Measurements from ENCODE around the gene ITGA6. TPM values are rescaled to one million over a fixed set of nuclear protein-coding genes. Genes with fewer than 3 reads are reported as not detected.
A peak's percentile ranks its signal among the peaks of the same experiment; 100 is the strongest.

Gene ITGA6
- total and polyA plus RNA-seq, 2 donors from 2014 or later = 32.8 to 89.1 TPM

DNA sequence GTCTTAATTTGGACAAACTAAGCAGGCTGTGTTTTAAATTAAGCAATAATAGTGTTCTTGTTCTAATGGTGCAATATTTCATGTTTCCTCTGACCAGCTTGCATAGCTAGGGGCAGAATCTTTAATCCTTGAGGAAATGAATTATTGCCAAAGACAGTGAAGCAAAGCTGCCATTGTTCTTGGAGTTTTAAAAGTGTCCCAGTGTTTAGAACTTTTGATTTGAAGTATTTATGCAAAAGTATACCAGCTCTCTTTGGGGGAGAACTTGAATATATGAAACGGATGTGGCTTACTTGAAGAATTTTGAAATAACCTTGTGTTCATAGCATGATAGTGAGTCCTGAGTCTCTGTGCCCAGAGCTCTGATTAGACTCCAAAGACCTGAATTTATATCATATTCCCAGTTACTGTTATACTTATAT lies 33.4 kb downstream of the ITGA6 start:
- intact Hi-C loops (cut with DNase I) = loop anchor here (5.0 kb wide), 1 partner anchor 288 kb away; no protein-coding TSS in a partner anchor
- DNase-seq (no peak), FAIRE-seq (no peak)
- Histone ChIP-seq H3K4me3 (ENCODE audit: low read length in 3 of 3) (no peak overlapping the region), H3K9ac (ENCODE audit: low read length in 3 of 3) (no peak overlapping the region), H3K36me3 (ENCODE audit: control insufficient read depth in 2 of 3, insufficient read depth in 3 of 3, low read length in 3 of 3) (no peaks in the 10 kb centered on the region), H3K9me3 (ENCODE audit: control insufficient read depth in 2 of 3, insufficient read depth in 1 of 3, low read length in 3 of 3) (no peaks in the 10 kb centered on the region), H3K4me1 (ENCODE audit: control insufficient read depth in 2 of 3, insufficient read depth in 2 of 3, low read depth in 1 of 3, low read length in 3 of 3) (peaks cover 0 to 42% (median 32%) of the 10 kb centered on the region in 3 donors), H3K27me3 (ENCODE audit: control insufficient read depth, insufficient read depth, low read length) (no peaks in the 10 kb centered on the region), H3K27ac (ENCODE audit: low read depth in 2 of 2, low read length in 2 of 2) (no peak overlapping the region)
- TF ChIP-seq, protein P1, sequence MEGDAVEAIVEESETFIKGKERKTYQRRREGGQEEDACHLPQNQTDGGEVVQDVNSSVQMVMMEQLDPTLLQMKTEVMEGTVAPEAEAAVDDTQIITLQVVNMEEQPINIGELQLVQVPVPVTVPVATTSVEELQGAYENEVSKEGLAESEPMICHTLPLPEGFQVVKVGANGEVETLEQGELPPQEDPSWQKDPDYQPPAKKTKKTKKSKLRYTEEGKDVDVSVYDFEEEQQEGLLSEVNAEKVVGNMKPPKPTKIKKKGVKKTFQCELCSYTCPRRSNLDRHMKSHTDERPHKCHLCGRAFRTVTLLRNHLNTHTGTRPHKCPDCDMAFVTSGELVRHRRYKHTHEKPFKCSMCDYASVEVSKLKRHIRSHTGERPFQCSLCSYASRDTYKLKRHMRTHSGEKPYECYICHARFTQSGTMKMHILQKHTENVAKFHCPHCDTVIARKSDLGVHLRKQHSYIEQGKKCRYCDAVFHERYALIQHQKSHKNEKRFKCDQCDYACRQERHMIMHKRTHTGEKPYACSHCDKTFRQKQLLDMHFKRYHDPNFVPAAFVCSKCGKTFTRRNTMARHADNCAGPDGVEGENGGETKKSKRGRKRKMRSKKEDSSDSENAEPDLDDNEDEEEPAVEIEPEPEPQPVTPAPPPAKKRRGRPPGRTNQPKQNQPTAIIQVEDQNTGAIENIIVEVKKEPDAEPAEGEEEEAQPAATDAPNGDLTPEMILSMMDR (IDR thresholded peaks at IDR 0.05; ENCODE audit: borderline replicate concordance, extremely low read depth, insufficient read depth) = no peak

DNA sequence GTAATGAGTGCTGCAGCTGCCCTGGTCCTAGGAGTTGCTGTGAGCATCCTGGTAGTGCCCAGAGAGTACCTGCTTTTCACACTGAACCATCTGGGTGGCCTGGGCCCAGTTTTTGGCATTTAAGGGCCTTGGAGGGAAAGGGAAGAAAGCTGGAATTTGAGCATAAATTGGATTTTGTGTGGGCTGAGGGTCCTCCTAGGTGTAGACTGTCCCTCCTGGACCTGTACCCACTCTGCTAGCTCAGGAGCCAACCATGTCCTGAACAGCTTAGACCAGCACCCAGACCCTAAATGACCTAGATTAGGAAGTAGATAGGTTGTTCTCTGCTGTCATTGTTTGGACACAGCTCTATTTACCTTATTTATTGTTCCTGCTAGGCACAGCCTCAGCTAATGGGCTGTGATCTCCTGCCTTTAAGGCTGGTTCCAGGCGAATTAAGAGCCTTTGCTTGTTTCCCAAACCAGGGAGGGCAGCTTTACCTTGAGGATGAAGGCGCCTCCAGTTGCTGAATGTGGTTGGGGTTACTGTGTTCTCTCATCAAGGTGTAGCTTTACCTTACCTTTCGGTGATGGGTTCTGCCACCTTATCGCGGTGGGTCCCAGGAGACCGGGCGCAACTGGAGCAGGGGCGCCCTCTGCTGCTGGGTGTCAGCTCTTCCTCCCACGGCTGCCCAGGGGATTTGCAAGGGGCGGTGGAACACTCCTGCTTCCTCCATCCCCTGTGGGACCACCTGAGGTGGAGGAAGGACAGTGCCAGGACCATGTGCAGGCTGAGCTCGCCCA lies 34.4 kb downstream of the ITGA6 start:
- H3K9ac ChIP-seq (ENCODE audit: low read length in 3 of 3) = peak overlapping the region in 1 of 3 donors; percentile 31
- no peak for FAIRE-seq

DNA sequence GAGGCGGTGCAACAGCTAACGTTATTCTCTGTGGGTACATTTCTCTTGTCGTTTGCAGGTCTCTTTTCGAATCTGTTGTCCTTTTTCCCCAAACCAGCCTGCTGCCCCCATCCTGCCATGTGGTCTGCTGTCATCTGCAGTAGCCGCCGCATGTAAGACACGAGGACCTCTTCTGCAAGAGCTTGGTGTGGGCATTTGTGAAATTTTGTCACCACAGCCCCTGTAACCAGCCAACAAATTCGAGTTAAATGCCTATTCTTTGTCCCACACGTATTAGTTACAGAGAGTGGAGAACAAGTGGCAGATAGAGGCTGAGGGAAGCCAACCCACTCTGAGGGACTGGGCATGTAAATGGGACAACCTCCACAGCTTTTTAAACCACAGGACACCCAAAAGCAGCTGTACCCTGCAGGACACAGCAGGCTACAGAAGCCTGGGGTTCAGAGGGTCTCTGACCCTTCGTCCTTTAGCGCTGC lies 35.0 kb downstream of the ITGA6 start:
- Histone ChIP-seq H3K9ac (ENCODE audit: low read length in 3 of 3) (no peak overlapping the region), H3K36me3 (ENCODE audit: control insufficient read depth in 2 of 3, insufficient read depth in 3 of 3, low read length in 3 of 3) (peaks cover 0 to 8% (median 5%) of the 10 kb centered on the region in 3 donors), H3K9me3 (ENCODE audit: control insufficient read depth in 2 of 3, insufficient read depth in 1 of 3, low read length in 3 of 3) (no peaks in the 10 kb centered on the region), H3K4me3 (ENCODE audit: low read length in 3 of 3) (peak overlapping the region in 1 of 3 donors; percentile 18), H3K27ac (ENCODE audit: low read depth in 2 of 2, low read length in 2 of 2) (peak overlapping the region in 1 of 2 donors; percentile 20), H3K4me1 (ENCODE audit: control insufficient read depth in 2 of 3, insufficient read depth in 2 of 3, low read depth in 1 of 3, low read length in 3 of 3) (peaks cover 0 to 33% (median 24%) of the 10 kb centered on the region in 3 donors), H3K27me3 (ENCODE audit: control insufficient read depth, insufficient read depth, low read length) (no peaks in the 10 kb centered on the region)
- no peak for FAIRE-seq
- TF ChIP-seq, protein P1 (IDR thresholded peaks at IDR 0.05; ENCODE audit: borderline replicate concordance, extremely low read depth, insufficient read depth) = no peak
- intact Hi-C loops (cut with DNase I) = loop anchor here (5.0 kb wide), 1 partner anchor 290 kb away; no protein-coding TSS in a partner anchor
- DNase-seq = no peak

More for the DNA sequence above, 34.4 kb downstream of the ITGA6 start:
- Histone ChIP-seq H3K4me3 (ENCODE audit: low read length in 3 of 3) (peak overlapping the region in 1 of 3 donors; percentile 18), H3K9me3 (ENCODE audit: control insufficient read depth in 2 of 3, insufficient read depth in 1 of 3, low read length in 3 of 3) (no peaks in the 10 kb centered on the region), H3K4me1 (ENCODE audit: control insufficient read depth in 2 of 3, insufficient read depth in 2 of 3, low read depth in 1 of 3, low read length in 3 of 3) (peaks cover 0 to 33% (median 24%) of the 10 kb centered on the region in 3 donors), H3K36me3 (ENCODE audit: control insufficient read depth in 2 of 3, insufficient read depth in 3 of 3, low read length in 3 of 3) (peaks cover 0 to 2% (median 0%) of the 10 kb centered on the region in 3 donors), H3K27ac (ENCODE audit: low read depth in 2 of 2, low read length in 2 of 2) (peak overlapping the region in 1 of 2 donors; percentile 47), H3K27me3 (ENCODE audit: control insufficient read depth, insufficient read depth, low read length) (no peaks in the 10 kb centered on the region)
- intact Hi-C loops (cut with DNase I) = loop anchor here (5.0 kb wide), 1 partner anchor 289 kb away; no protein-coding TSS in a partner anchor
- DNase-seq = peak; percentile 68 to 83 (median 74)
- TF ChIP-seq, protein P1 (IDR thresholded peaks at IDR 0.05; ENCODE audit: borderline replicate concordance, extremely low read depth, insufficient read depth) = peak; percentile 72

Measured in kidney (tissue), 14 donors.